Ramos (cell line): Measurements from ENCODE around the gene ADGRG3.
"Not testable (repeated sequence)": the region's sequence is repeated elsewhere in the genome, so short reads cannot be mapped to it uniquely, and the experiment has no call there.

Experiments
- in situ Hi-C: fragments of 300-500 bp; cut with MboI; formaldehyde crosslinking; loops from one replicate; pipeline ENCODE4 v1.14.3; 2022; ENCODE audit warnings: low sequenced_read_pairs; ENCODE audit not compliant: unreplicated experiment

Gene ADGRG3

GRCh38 chr16:57661510-57661909, 6.6 kb upstream of the ADGRG3 start:
- in situ Hi-C loops: no loop called here

- in situ Hi-C loops: no loop called here
These were observed 5.9 kb upstream of the ADGRG3 start for GRCh38 chr16:57661936-57662906.

GRCh38 chr16:57663436-57663835, 4.7 kb upstream of the ADGRG3 start:
- in situ Hi-C loops: no loop called here

- in situ Hi-C loops: no loop called here
These were observed 4.0 kb upstream of the ADGRG3 start for GRCh38 chr16:57663917-57664661.

GRCh38 chr16:57664662-57665025, 3.5 kb upstream of the ADGRG3 start:
- in situ Hi-C loops: no loop called here

- in situ Hi-C loops: no loop called here
These were observed 2.6 kb upstream of the ADGRG3 start for GRCh38 chr16:57665541-57665940.

GRCh38 chr16:57666353-57667047, 1.6 kb upstream of the ADGRG3 start:
- in situ Hi-C loops: no loop called here

- in situ Hi-C loops: no loop called here
These were observed 1.0 kb upstream of the ADGRG3 start for GRCh38 chr16:57667048-57667525.

GRCh38 chr16:57667526-57668262, 412 bp upstream of the ADGRG3 start:
- in situ Hi-C loops: no loop called here

GRCh38 chr16:57668630-57669475, 747 bp downstream of the ADGRG3 start:
- in situ Hi-C loops: no loop called here

- in situ Hi-C loops: no loop called here
These were observed 1.5 kb downstream of the ADGRG3 start for GRCh38 chr16:57669476-57670162.

- in situ Hi-C loops: no loop called here
These were observed 2.1 kb downstream of the ADGRG3 start for GRCh38 chr16:57670196-57670595.

GRCh38 chr16:57671451-57671850, 3.3 kb downstream of the ADGRG3 start:
- in situ Hi-C loops: not testable (repeated sequence)

- in situ Hi-C loops: no loop called here
These were observed 4.3 kb downstream of the ADGRG3 start for GRCh38 chr16:57672416-57672815.

GRCh38 chr16:57672824-57673223, 4.7 kb downstream of the ADGRG3 start:
- in situ Hi-C loops: no loop called here

GRCh38 chr16:57675741-57676551, 7.8 kb downstream of the ADGRG3 start:
- in situ Hi-C loops: no loop called here

- in situ Hi-C loops: no loop called here
These were observed 8.5 kb downstream of the ADGRG3 start for GRCh38 chr16:57676553-57677085.
